ENCODE data around the gene SLC25A25. TPM values are rescaled to one million over a fixed set of nuclear protein-coding genes. Genes with fewer than 3 reads are reported as not detected.
"Not testable (repeated sequence)": the region's sequence is repeated elsewhere in the genome, so short reads cannot be mapped to it uniquely, and the experiment has no call there.

The SLC25A25 gene
- total RNA-seq, 1 donor from 2014 or later: 27.9 TPM

DNA sequence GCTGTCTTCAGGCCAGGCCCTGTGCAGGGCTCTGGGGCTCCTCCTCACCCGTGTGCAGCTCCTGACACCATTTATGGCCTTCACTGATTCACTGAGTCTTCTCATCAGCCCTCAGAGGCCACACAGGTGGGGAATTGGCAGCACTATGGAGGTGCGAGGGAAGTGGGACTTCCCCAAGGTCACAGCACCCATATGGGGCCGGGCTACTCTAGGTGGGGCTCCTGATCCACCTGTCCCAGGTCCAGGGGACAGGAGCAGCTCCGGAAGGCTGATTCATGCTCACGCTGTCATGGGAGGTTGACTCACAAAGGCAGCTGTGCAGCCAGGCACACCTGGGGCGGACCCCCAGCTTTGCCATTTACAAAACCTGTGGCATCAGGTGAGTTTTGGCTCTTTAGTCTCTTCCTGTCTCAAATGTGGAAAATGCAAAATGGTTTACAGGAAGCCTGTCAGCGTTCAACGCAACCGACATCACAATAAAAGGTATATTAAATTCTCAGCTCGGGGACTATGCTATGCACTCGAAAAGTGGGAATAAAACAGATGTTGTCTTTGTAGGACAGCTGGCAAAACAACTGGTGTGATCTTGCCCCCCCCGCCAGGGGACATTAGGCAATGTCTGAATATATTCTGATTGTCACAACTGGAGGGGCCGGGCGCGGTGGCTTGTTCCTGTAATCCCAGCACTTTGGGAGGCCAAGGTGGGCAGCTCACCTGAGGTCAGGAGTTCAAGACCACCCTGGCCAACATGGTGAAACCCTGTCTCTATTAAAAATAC, 15.9 kb upstream of the SLC25A25 start:
- DNase-seq: no peak

DNA sequence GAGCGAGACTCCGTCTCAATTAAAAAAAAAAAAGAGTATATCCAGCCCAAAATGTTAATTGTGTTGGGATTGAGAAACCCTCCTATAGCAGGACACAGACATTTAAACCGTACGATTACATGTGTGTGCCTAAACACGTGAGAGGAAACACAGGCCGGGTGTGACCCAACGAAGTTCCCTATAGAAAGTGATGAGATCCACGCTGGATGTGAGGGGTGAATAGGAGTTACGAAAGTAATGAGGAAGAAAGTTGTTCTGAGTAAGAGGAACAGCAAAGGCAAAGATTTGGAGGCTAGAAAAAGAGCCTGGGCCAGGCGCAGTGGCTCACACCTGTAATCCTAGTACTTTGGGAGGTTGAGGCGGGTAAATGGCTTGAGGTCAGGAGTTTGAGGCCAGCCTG, 14.5 kb upstream of the SLC25A25 start:
- DNase-seq: no peak

GRCh38 chr9:128054087-128054486, 13.9 kb upstream of the SLC25A25 start:
- no peak for DNase-seq

DNA sequence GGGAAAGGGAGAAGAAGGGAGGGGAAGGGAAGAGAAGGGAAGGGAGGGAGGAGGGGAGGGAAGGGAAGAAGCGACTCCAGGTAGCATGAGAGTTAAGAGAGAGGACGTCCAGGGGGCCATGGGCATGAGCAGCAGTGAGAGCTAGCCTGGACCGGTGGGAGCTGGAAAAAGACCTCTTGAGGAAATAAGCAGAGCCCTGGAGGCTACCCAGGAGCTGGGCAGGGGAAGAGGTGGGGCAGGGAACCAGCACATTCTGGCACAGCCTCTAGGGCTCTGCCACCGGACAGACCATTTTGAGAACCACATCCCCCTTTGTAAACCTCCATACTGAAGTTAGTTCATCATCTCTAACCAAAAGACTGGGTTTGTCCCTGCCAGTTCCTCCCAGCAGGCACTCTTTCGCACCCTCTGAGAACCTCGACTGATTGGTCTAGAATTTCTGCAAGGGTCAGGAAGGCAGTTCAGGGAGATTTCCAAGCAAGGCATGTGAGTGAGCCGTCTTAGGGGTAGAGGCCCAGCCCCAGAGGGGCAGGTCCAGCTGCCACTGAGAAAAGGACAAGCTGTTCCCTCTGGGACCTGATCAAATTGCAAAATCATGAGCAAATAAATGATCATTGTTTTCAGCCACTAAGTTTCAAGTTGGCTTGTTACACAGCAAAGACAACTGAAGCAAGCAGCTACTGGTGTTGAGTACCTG, 12.5 kb upstream of the SLC25A25 start:
- DNase-seq: no peak

DNA sequence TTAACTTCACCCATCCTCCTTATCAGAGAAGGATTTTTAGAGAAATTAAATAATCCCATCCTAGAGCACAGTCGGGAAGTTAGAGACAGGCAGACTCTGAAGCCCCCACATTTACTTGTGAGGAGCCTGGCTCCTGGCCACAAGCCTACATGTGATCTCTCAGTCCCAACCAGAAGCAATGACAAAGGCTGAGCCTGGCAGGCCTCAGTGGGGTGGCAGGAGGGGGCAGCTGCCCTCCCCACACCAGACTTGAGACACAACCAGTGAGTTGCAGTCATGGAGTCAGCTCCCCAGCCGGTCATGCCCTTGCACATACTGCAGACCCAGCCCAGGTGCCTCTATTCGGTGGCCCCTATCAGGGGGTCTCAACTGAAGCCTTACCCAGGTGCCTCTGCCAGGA, 11.9 kb upstream of the SLC25A25 start:
- DNase-seq: no peak

DNA sequence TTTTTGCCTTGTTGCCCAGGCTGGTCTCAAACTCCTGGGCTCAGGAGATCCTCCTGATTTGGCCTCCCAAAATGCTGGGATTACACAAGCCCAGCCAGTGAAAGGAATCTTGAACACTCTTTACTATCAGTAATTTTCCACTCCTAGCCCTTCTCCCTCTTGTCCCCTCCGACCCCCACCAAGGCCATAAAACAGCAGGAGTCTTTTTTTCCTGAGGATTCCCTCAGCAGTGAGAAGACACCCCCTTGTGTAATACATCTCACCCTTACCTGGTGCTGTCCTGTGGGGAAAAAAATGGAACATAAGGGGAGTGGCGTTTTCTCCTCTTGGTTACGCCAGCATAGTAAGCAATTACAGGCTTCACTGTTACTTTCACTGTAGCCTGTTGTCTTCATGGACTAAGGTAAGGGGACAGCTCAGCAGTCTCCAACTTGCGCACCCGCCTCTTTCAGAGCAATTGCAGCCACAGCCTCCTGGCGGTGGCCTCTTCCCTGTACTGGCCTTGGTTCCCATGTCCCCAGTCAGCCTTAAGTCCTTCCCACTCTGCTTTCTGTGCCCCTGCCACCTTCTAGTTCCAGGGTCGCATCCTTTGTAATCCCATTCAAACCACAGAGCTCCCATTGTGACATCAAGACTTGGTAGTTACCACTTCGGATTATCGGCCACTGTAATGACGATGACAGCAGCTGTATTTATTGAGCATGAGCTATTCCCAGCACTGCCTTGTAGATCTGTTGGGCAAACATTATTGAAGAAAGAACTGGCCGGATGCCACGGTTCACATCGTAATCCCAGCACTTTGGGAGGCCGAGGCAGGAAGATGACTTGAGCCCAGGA, 10.9 kb upstream of the SLC25A25 start:
- no peak for DNase-seq

DNA sequence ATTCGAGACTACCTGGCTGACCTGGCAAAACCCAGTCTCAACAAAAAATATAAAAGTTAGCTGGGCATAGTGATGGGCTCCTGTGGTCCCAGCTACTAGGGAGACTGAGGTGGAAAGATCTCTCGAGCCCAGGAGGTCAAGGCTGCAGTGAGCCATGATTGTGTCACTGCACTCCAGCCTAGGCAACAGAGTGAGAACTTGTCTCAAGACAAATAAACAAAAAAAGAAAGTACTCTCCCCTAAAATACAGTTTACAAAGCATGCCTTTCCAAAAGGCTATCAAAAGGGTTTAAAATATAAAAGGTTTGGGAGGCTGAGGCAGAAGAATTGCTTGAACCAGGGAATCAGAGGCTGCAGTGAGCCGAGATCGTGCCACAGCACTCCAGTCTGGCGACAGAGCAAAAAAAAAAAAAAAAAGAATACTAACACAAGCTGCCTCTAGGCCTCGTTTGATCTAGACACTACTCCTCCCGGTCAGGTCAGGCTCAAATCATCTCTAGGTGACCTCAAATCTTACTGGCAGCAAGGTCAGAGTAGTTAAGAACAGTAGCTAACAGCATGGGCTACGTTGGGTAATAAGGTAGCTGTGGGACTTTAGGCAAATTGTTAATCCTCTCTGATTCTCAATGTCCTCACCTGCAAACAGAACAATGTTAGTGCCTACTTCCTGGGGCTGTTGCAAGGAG, 10.2 kb upstream of the SLC25A25 start:
- DNase-seq: no peak

DNA sequence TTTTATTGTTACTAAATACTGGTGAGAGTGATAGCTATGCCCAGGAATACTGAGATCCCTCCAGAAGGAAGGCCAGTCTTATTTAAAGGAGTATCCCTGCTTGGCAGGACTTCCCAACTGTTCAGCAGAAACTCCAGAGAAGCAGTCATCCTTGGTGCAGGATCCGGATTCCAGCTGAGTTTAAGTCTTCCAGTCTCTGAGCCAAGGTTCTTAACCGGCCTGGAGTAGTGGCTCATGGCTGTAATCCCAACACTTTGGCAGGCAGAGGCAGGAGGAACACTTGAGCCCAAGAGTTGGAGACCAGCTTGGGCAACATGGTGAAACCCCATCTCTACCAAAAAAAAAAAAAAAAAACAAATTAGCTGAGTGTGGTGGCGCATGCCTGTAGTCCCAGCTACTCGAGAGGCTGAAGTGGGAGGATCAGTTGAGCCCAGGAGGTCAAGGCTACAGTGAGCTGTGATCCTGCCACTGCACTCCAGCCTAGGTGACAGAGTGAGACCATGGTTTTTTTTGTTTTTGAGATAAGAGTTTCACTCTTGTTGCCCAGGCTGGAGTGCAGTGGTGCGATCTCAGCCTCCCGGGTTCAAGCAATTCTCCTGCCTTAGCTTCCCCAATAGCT, 8.6 kb upstream of the SLC25A25 start:
- no peak for DNase-seq

GRCh38 chr9:128061275-128061960, 6.6 kb upstream of the SLC25A25 start:
- no peak for DNase-seq

DNA sequence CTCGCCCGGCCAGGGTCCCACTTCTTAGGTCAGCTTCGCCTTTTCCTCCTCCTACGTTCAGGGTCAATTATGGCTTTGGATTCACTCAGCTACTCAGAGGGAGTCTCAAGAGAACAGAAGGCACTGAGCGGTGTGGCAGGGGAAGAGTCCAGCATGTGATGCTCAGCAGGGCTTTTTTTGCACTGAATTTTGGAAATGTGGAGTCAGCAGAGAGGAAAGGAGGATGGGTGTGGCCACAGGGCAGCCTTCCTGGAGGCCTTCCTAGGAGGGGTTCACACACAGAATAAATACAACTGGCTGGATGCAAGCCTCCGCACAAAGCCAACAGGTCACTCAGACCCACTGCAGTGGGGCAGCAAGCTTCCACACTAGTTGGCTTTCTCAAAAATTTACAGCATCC, 5.8 kb upstream of the SLC25A25 start:
- no peak for DNase-seq

- DNase-seq: no peak
Observed at GRCh38 chr9:128062846-128063831, 4.9 kb upstream of the SLC25A25 start.

DNA sequence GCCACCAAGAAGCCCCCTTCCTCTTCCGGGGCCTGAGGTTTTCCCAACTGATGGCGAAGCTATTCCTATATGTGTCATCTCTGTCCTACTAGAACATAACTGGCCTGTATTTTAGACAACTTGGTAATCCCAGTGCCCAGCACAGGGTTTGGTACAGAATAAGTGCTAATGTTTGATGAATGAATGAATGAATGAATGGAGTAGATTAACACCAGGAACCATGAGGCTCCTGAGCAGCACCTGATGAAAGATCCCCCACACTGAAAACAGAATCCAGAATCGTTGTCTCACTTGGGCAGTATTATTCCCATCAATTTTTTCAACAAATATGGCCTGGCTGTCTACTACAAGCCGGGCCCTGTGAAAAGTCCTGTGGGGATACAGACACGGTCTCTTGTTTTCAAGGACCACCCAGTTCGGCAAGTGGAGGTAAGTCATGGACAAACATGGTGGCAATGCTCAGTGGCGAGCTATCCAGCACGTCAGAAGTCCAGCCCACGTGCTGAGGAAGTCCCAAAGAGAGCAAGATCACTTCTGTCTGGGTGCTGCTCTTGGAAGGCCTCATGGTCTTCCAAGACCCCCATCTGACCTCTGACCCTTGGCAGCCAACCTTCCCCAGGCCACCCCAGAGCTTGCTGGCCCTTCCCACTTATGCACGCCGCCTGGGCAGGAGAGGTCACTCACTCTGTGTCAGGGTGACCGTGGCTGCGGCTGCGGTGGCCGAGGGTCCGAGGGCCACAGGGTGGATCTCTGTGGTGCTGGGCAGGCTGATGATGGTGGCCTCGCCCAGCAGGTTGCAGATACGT, 1.9 kb upstream of the SLC25A25 start:
- no peak for DNase-seq

- peak; percentile 100 for DNase-seq
Observed at GRCh38 chr9:128066713-128067644, 1.1 kb upstream of the SLC25A25 start, which contains the start of gene NAIF1. Gene NAIF1 (minus strand): TSS chr9:128067320. CDS start chr9:128067101, 219 bp downstream.

DNA sequence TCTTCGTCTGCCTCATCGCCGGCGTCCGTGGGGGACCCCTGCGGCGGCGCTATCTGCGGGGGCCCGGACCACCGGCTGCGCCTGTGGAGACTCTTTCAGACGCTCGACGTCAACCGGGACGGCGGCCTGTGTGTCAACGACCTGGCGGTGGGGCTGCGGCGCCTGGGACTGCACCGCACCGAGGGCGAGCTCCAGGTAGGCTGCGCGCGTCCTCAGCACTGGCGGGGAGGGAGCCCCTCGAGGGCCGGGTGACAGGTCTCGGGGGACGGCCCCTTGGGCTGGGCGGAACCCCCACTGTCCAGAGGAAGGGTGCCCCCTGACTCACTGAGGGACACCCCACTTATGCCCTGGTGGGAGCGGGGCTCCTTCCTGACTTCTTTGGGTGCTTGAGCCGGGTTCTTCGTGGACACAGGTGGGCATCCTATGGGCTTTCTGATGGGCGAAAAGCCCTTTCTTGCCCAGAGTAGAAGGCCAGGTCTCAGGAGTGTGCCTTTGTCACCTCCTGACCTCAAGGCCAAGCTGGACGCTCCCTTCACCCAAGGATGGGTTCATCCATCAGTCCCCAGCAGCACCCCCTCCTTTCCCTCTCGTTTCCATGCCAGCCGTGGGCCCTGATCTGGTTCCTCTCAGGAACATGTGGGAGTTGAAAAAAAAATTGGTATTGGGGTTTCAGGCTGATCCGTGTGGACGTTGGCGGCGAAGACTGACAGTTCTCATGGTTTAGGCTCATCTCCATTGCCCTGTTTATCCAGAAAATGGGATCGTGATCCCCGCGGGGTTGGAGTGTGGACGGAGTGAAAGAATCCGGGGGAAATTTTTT, 564 bp downstream of the SLC25A25 start:
- DNase-seq: no peak

DNA sequence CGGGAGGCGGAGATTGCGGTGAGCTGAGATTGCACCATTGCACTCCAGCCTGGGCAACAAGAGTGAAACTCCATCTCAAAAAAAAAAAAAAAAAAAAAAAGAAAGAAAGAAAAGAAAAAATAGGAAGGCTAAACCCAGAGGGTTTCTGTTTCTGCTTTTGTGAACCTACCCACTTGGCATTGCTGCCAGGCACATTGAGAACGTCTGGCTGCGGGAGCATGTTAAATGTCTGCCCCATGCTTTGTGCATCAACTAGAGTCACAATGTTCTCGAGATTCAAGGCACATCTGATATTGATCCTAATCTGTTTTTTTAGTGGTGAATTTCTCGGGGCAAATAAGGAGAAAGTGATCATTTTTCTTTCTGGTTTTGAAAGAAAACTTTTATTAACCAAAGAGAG, 2.8 kb downstream of the SLC25A25 start:
- DNase-seq: no peak

DNA sequence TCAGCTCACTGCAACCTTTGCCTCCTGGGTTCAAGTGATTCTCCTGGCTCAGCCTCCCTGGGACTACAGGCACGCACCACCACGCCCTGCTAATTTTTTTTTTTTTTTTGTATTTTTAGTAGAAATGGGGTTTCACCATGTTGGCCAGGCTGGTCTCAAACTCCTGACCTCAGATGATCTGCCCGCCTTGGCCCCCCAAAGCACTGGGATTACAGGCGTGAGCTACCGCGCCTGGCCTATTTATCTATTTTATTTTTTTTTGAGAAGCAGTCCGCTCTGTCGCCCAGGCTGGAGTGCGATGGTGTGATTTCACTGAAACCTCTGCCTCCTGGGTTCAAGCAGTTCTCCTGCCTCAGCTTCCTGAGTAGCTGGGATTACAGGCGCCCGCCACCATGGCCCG, 3.4 kb downstream of the SLC25A25 start:
- DNase-seq: not testable (repeated sequence)

Measured in skin of body (tissue), 2 donors.